Heart left ventricle (tissue), 16 donors: ENCODE data around the gene ZNF555. TPM values are rescaled to one million over a fixed set of nuclear protein-coding genes. Genes with fewer than 3 reads are reported as not detected.

ENCODE experiments used
- ATAC-seq, 4 donors: fragments of 200-7000 bp; cut with Tn5 transposase; one replicate each; pipeline ENCODE4 v1.9.1; 2020 to 2022; ENCODE audit warnings: moderate library complexity in 4 of 4, mild to moderate bottlenecking in 3 of 4, moderate number of reproducible peaks in 1 of 4
- DNase-seq, 5 donors: peaks; one replicate each; pipeline ENCODE4 v3.0.0-alpha.2; 2020
- H3K27ac ChIP-seq, 12 donors: fragments of 200-600 bp; sonication (generic) in 4 of 12; one replicate each; pipeline versions ENCODE4 v1.5.0 to v1.8.0; 2016 to 2022; ENCODE audit warnings: mild to moderate bottlenecking in 2 of 12
- H3K27me3 ChIP-seq, 9 donors: fragments of 200-600 bp; sonication (generic) in 2 of 9; one replicate each; pipeline versions ENCODE4 v1.5.1 to v1.8.0; 2016 to 2022; ENCODE audit warnings: mild to moderate bottlenecking in 3 of 9
- H3K36me3 ChIP-seq, 9 donors: fragments of 200-600 bp; sonication (generic) in 2 of 9; one replicate each; pipeline versions ENCODE4 v1.5.0 to v1.8.0; 2018 to 2022; ENCODE audit warnings: mild to moderate bottlenecking in 2 of 9
- H3K4me1 ChIP-seq, 12 donors: fragments of 200-600 bp; sonication (generic) in 4 of 12; one replicate each; pipeline versions ENCODE4 v1.5.0 to v1.8.0; 2016 to 2022; ENCODE audit warnings: mild to moderate bottlenecking in 3 of 12
- H3K4me3 ChIP-seq, 12 donors: fragments of 200-600 bp; sonication (generic) in 4 of 12; one replicate each; pipeline versions ENCODE4 v1.5.0 to v1.8.0; 2017 to 2022; ENCODE audit warnings: mild to moderate bottlenecking in 9 of 12, moderate library complexity in 4 of 12
- H3K9me3 ChIP-seq, 12 donors: fragments of 200-600 bp; sonication (generic) in 4 of 12; one replicate each; pipeline versions ENCODE4 v1.5.0 to v1.8.0; 2016 to 2022; ENCODE audit warnings: mild to moderate bottlenecking in 1 of 12
- POLR2A ChIP-seq, 2 donors: fragments of 450-650 bp; IDR thresholded peaks; one replicate each; pipeline ENCODE4 v1.6.1; 2017; ENCODE audit warnings: antibody characterized with exemption in 2 of 2, mild to moderate bottlenecking in 2 of 2, moderate library complexity in 2 of 2
- WGBS, 4 donors: extraction: QIAGEN DNeasy Blood & Tissue Kit in 2 of 4; methylation state at CpG; one replicate each; pipeline versions ENCODE4 v1.1.5 to v1.1.7; 2013 to 2018; 5-methylcytosine and 5-hydroxymethylcytosine counted together
- intact Hi-C, 10 donors: fragments of 100-400 bp; cut with DNase I; formaldehyde crosslinking; loops; one replicate each; pipeline versions ENCODE4 v1.11.1 to v1.14.2; 2022
- polyA plus RNA-seq, 2 donors: library from polyadenylated mRNA; stranded (reverse); fragments of 200-250 nt; gene quantifications; one replicate each; pipeline ENCODE4 v1.2.3, GENCODE V29; 2013
- total RNA-seq, 9 donors: library from RNA; depleted of rRNA in 2 of 9; stranded (reverse); fragments of >200 nt in 2 of 9; fragmentation: NEBNext Ultra II Directional in 3 of 9; extraction: Animal tissue kit (Norgen Biotek cat#: 25700) in 3 of 9; gene quantifications; one replicate each; pipeline versions ENCODE4 v1.1.0 to v1.2.4, GENCODE V29; 2016 to 2023
- TF ChIP-seq, protein P1 (sequence below), 12 donors: fragments of 200-600 bp; sonication (generic) in 4 of 12; IDR thresholded peaks; one replicate each; pipeline versions ENCODE4 v1.5.0 to v1.8.0; 2018 to 2022; ENCODE audit warnings: antibody characterized with exemption in 12 of 12, mild to moderate bottlenecking in 5 of 12
- donor health status: ischemic (EF 13 %, LVEDD 7.1; RV severe dilation, severe dysfunction).
- donor health status: healthy with polysubstance abuse.
- donor health status: DM: no; HTN: yes; CAD: no.
- donor health status: DM: no; HTN: no; CAD: no.
- donor health status: ischemic (EF 25% LVEDD 6.9; RV normal size, moderate dysfunction).
- donor health status: ischemic (EF 25% LVEDD 5.7; RV mildly dilated, moderate dysfunction).
- donor health status: healthy.
- donor health status: DM: yes; HTN: yes; CAD: no.
- donor health status: ischemic (EF 35%, LVEDD 5.7; RV mildly dilated, moderate dysfunction).
- donor health status: nonischemic (EF 11% LVEDD 7.7; RV severe dilation, severe dysfunction).
- donor health status: DM: yes; HTN: yes; CAD: no.
- donor health status: PGD.
- donor health status: ischemic (EF 29% LVEDD 5.4; RV normal size, mild dysfunction).
- donor health status: nonischemic (EF 23%, LVEDD 6.1; RV moderate dilation, normal function).

The ZNF555 gene
- total and polyA plus RNA-seq, 11 donors, result 2.7 to 11.5 (median 8.1) TPM

DNA sequence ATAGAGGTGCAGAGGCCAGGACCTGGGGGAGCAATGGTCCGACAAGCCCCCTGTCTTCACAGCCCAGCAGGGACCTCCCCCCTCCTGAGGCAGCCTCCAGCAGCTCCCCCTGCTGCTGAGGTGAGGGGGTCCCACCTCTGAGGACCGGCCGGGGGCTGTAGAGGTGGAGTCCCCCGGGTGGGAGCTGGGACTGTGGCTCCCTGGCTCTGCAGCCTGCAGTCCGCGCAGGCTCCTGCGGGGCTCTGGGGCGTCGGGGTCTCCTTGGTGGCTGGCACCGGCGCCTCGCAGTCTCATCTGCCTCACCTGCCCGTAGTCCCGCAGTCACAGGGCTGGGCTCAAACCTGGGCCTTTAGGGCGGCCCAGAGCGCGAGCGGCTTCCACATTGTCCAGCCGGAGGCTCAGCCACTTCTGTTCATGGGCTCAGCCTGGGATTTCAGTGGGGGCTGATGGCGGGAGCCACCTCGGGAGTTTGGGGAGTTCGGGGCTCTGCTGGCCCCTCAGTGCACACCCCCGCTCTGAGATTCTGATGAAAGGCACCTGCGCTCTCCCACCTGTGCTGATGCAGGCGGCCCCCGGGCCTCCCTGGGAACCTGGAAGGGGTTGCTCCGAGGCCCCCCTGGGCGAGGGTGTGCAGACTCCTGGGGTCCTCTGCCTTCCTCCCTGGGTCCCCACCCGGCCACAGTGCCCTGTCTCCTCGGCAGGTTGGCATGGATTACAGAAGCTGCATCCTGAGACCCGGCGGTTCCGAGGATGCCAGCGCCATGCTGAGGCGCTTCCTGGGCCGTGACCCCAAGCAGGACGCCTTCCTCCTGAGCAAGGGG lies 28.7 kb upstream of the ZNF555 start:
- peak in 1 of 5 donors; percentile 51 for DNase-seq
- Histone ChIP-seq H3K27ac (peak overlapping the region in 3 of 12 donors; percentile 43 to 64 (median 46)), H3K36me3 (peaks cover 0 to 62% (median 29%) of the 10 kb centered on the region in 9 donors), H3K27me3 (no peaks in the 10 kb centered on the region), H3K4me1 (peaks cover 0 to 6% (median 0%) of the 10 kb centered on the region in 12 donors), H3K4me3 (no peak overlapping the region), H3K9me3 (no peaks in the 10 kb centered on the region)
- intact Hi-C loops, result no loop called here
- TF ChIP-seq, protein P1, sequence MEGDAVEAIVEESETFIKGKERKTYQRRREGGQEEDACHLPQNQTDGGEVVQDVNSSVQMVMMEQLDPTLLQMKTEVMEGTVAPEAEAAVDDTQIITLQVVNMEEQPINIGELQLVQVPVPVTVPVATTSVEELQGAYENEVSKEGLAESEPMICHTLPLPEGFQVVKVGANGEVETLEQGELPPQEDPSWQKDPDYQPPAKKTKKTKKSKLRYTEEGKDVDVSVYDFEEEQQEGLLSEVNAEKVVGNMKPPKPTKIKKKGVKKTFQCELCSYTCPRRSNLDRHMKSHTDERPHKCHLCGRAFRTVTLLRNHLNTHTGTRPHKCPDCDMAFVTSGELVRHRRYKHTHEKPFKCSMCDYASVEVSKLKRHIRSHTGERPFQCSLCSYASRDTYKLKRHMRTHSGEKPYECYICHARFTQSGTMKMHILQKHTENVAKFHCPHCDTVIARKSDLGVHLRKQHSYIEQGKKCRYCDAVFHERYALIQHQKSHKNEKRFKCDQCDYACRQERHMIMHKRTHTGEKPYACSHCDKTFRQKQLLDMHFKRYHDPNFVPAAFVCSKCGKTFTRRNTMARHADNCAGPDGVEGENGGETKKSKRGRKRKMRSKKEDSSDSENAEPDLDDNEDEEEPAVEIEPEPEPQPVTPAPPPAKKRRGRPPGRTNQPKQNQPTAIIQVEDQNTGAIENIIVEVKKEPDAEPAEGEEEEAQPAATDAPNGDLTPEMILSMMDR (IDR thresholded peaks at IDR 0.05), result no peak
- no peak for TF ChIP-seq POLR2A (IDR thresholded peaks at IDR 0.05)
- 81 to 94% (median 92%) methylated on average over 13 to 37 of the region's 37 CpGs for WGBS, 4 donors
- ATAC-seq, result peak in 1 of 4 donors; percentile 2

- H3K27ac ChIP-seq, result peak overlapping the region in 4 of 12 donors; percentile 22 to 64 (median 44)
- H3K4me3 ChIP-seq, result no peak overlapping the region
- no peaks in the 10 kb centered on the region for H3K27me3 ChIP-seq
- no peaks in the 10 kb centered on the region for H3K9me3 ChIP-seq
- H3K36me3 ChIP-seq, result peaks cover 0 to 54% (median 23%) of the 10 kb centered on the region in 9 donors
- ATAC-seq, result peak in 3 of 4 donors; percentile 28 to 40 (median 34)
- peak in 1 of 5 donors; percentile 65 for DNase-seq
- TF ChIP-seq POLR2A (IDR thresholded peaks at IDR 0.05), result no peak
- TF ChIP-seq, protein P1 (IDR thresholded peaks at IDR 0.05), result no peak
- WGBS, 4 donors, result 71 to 80% (median 76%) methylated on average over 20 to 35 of the region's 35 CpGs
- peaks cover 0 to 6% (median 0%) of the 10 kb centered on the region in 12 donors for H3K4me1 ChIP-seq
- intact Hi-C loops, result no loop called here
Observed at GRCh38 chr19:2813235-2814160, 27.8 kb upstream of the ZNF555 start.

DNA sequence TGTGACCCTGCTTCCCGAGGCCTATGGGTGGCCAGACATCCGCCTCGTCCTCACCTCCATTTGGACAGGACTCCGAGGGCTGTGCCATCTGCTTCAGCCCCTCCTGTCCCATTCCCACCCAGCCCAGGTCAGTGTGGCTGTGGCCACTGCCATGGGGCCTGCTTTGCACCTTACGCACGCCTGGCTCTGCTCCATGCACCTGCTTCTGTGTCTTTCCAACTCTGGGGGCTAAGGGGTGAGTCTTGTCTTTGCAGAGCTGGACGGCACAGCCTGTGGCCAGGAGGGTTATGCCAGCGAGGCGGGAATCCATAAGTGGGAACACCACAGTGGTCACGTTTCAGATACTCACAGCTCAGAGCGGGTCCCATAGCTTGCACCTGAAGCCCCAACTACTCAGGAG lies 26.8 kb upstream of the ZNF555 start:
- no peak for TF ChIP-seq POLR2A (IDR thresholded peaks at IDR 0.05)
- TF ChIP-seq, protein P1 (IDR thresholded peaks at IDR 0.05), result no peak
- 95 to 99% (median 96%) methylated on average over 10 to 11 of the region's 11 CpGs for WGBS, 4 donors
- DNase-seq, result peak in 1 of 5 donors; percentile 32
- no peak for ATAC-seq
- intact Hi-C loops, result no loop called here
- Histone ChIP-seq H3K27ac (no peak overlapping the region), H3K4me1 (peaks cover 0 to 6% (median 0%) of the 10 kb centered on the region in 12 donors), H3K36me3 (peaks cover 0 to 44% (median 14%) of the 10 kb centered on the region in 9 donors), H3K9me3 (no peaks in the 10 kb centered on the region), H3K27me3 (no peaks in the 10 kb centered on the region), H3K4me3 (no peak overlapping the region)
